Cardiac fibroblast (primary cell): ENCODE results near the gene KIF2C.

Experiments
- DNase-seq, 2 donors: peaks; one replicate each; pipeline versions ENCODE4 v3.0.0 to v3.0.0-alpha.2; 2010; ENCODE audit warnings: low read depth in 2 of 2
- H3K4me3 ChIP-seq, 2 donors: replicated peaks in 1 of 2; 1 replicate in 1 of 2; 2 replicates in 1 of 2; pipeline ENCODE4 v1.5.1; 2011; ENCODE audit warnings: low read depth in 2 of 2, low read length in 2 of 2, mild to moderate bottlenecking in 2 of 2, moderate library complexity in 1 of 2
- TF ChIP-seq, protein P1 (sequence below): IDR thresholded peaks from one replicate; pipeline ENCODE4 v1.5.1; 2011; ENCODE audit warnings: low read depth, mild to moderate bottlenecking, low read length, inconsistent platforms

The KIF2C gene

DNA sequence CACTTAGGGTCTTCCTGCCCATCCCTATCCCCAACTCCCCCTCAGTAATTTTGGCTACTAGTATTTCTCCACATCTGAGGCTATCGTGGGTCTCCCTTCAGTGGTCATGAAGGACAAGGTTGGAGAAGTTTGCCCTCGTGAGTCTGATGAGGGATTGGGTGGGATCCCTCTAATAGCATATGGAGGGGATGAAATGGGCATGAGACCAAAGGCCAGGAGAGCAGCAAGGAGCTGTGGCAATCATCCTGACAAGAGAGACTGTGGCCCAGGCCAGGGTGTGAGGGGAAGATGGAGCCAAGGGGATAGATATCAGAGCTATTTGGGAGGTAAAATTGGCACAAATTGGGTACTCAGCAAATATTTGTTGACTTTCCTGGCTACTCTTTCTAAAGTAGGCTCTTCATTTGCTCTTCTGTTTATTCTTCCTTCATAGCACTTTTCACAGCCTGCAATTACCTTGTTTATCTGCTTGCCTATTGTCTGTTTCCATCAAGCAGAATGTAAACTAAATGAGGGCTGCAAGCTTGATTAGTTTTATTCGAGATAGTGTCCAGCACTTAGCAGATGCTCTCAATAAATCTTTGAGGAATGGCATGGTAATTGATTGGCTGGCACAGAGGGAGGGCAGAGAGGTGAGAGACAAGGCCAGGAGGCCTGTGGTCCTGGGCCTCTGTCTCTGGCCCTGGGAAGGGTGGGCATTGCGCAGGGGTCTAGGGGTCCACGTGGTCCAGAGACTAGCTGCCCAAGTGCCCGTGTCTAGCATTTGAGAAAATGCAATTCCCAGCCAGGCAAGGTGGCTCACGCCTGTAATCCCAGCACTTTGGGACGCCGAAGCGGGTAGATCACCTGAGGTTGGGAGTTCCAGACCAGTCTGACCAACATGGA is 59.1 kb downstream of the KIF2C start:
- no peak for DNase-seq
- H3K4me3 ChIP-seq, result no peak overlapping the region
- TF ChIP-seq, protein P1, sequence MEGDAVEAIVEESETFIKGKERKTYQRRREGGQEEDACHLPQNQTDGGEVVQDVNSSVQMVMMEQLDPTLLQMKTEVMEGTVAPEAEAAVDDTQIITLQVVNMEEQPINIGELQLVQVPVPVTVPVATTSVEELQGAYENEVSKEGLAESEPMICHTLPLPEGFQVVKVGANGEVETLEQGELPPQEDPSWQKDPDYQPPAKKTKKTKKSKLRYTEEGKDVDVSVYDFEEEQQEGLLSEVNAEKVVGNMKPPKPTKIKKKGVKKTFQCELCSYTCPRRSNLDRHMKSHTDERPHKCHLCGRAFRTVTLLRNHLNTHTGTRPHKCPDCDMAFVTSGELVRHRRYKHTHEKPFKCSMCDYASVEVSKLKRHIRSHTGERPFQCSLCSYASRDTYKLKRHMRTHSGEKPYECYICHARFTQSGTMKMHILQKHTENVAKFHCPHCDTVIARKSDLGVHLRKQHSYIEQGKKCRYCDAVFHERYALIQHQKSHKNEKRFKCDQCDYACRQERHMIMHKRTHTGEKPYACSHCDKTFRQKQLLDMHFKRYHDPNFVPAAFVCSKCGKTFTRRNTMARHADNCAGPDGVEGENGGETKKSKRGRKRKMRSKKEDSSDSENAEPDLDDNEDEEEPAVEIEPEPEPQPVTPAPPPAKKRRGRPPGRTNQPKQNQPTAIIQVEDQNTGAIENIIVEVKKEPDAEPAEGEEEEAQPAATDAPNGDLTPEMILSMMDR, result no peak

DNA sequence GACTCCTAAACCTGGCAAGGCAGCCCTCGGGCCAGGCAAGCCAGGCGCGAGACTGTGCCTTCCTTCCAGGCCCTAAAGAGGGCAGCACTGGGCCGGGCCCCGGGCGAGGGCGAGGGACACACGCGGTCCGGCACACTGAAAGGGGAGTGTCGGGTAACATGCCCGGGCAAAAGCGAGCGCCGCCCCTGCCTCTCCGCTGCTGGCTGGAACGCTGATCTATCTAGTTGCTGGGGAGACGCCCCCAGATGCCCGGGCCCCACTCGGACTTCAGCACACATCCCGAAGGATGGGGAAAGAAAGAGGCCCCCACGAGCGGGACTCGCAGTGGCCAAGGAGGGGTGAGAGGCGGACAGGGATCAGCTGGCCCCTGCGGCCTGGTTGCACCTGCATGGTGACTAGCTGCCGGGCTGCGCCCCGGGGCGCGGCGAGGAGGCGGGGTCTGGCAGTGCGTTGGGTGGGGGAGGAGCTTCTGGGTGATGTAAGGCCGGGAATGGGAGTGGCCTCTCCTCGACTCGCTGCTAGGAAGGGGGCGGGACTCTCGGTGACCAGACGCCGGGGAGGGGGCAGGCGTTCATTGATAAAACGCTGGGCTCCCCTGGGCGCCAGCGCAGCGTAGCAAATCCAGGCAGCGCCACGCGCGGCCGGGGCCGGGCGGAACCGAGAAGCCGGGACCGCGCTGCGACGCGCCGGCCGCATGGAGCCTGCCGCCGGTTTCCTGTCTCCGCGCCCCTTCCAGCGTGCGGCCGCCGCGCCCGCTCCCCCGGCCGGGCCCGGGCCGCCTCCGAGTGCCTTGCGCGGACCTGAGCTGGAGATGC is 60.3 kb downstream of the KIF2C start, which contains the start of gene PLK3:
Gene PLK3, plus strand, starts transcription at position 608 of the 815 bp plus-strand sequence. Its CDS starts 87 bp downstream, at position 695.
- TF ChIP-seq, protein P1, result peak; percentile 98
- peak; percentile 99 for DNase-seq
- H3K4me3 ChIP-seq, result peak within 1 kb of the TSS; percentile 87 to 94

DNA sequence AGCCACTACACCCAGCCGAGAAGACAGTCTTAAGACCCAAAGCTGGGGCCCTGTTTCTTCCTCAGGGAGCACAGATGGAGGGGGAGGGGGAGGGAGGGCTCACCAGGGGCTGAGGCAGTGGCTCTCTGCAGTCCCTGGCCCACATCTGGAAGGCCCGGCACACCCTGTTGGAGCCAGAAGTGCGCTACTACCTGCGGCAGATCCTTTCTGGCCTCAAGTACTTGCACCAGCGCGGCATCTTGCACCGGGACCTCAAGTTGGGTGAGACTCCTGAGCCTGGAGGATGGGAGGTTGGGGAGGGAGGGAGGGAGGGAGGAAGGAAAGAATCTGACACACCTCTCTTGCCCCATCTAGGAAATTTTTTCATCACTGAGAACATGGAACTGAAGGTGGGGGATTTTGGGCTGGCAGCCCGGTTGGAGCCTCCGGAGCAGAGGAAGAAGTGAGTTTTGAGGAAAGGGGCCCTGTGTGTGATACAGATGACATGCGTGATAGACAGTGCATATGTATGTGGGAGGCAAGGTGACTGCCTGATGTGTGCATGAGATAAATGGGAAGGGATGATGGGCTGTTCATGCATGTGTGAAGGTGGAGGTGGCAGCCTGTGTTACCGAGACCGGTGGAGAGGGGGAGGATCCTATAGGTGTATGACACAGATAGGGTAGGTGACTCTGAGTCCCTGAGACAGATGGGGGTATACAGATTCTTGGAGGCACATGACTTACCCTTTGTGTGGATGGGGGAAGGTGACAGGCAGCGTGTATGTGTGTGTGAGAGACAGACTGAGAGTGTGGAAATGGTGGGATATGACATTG is 62.1 kb downstream of the KIF2C start:
- peak; percentile 50 to 65 for DNase-seq
- TF ChIP-seq, protein P1, result no peak
- H3K4me3 ChIP-seq, result peak overlapping the region; percentile 53 to 94

DNA sequence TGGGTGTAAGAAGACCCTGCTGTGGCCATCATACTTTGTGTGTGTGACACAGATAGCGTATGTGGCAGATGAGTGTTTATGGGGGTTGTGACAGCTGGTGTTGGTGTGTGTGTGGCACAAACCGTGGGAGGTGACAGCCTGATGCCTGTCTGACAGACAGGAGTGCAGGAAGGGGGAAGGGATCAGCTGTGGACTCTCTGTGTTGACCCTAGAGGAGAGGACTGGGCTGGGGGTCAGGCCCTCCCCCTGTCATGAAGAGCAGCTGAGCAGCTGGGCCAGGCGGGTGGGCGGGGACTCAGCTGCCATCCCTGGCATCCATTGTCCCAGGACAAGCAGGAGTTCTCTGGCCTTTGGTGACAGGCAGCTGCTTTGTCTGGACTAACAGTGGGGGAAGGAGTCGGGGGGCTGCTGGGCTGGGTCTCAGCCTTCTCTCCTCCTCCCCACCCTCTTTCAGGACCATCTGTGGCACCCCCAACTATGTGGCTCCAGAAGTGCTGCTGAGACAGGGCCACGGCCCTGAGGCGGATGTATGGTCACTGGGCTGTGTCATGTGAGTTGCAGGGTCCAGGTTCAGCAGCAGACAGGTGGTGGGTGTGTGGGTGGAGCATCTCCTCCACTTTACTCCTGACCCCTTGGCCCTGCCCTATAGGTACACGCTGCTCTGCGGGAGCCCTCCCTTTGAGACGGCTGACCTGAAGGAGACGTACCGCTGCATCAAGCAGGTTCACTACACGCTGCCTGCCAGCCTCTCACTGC is 62.8 kb downstream of the KIF2C start:
- no peak for DNase-seq
- TF ChIP-seq, protein P1, result no peak
- peak overlapping the region; percentile 53 to 94 for H3K4me3 ChIP-seq

DNA sequence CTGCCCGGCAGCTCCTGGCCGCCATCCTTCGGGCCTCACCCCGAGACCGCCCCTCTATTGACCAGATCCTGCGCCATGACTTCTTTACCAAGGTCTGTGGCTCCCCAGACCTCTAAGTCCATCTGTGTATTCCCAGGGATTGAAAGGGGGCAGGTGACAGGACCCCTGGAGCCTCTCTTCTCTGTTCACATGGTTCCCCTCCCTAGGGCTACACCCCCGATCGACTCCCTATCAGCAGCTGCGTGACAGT is 63.4 kb downstream of the KIF2C start:
- peak overlapping the region in 1 of 2 donors; percentile 94 for H3K4me3 ChIP-seq

More for the DNA sequence above, 63.4 kb downstream of the KIF2C start:
- TF ChIP-seq, protein P1, result no peak
- DNase-seq, result no peak
